Left ventricle myocardium inferior (tissue), 1 donor: ENCODE data around the gene SLC35E2B. TPM values are rescaled to one million over a fixed set of nuclear protein-coding genes. Genes with fewer than 3 reads are reported as not detected.
"Not testable (repeated sequence)": the region's sequence is repeated elsewhere in the genome, so short reads cannot be mapped to it uniquely, and the experiment has no call there.

Experiments
- DNase-seq: peaks from one replicate; pipeline ENCODE4 v3.0.0-alpha.2; 2020
- H3K27ac ChIP-seq: fragments of 200-600 bp; replicated peaks from 2 replicates; pipeline ENCODE4 v1.8.0; 2021
- H3K27me3 ChIP-seq: fragments of 200-600 bp; 2 replicates; pipeline ENCODE4 v1.8.0; 2021; ENCODE audit warnings: low read depth
- H3K36me3 ChIP-seq: fragments of 200-600 bp; 2 replicates; pipeline ENCODE4 v1.8.0; 2021
- H3K4me1 ChIP-seq: fragments of 200-600 bp; 2 replicates; pipeline ENCODE4 v1.8.0; 2021
- H3K4me3 ChIP-seq: fragments of 200-600 bp; 2 replicates; pipeline ENCODE4 v1.8.0; 2021; ENCODE audit warnings: mild to moderate bottlenecking, moderate library complexity
- H3K9me3 ChIP-seq: fragments of 200-600 bp; replicated peaks from 2 replicates; pipeline ENCODE4 v1.8.0; 2021
- CTCF ChIP-seq: fragments of 200-600 bp; IDR thresholded peaks from 2 replicates; pipeline ENCODE4 v1.8.0; 2021; ENCODE audit warnings: antibody characterized with exemption, mild to moderate bottlenecking, borderline replicate concordance
- intact Hi-C: fragments of 100-400 bp; cut with micrococcal nuclease; formaldehyde crosslinking; loops from one replicate; pipeline ENCODE4 v1.11.0; 2022
- long read RNA-seq: library from polyadenylated mRNA; unstranded; transcript quantifications from one replicate; pipeline ENCODE4 v2.0.0, GENCODE V29; 2021
- total RNA-seq: library from RNA; stranded (reverse); fragmentation: NEBNext Ultra II Directional; extraction: Animal tissue kit (Norgen Biotek cat#: 25700); gene quantifications from one replicate; pipeline ENCODE4 v1.2.1, GENCODE V29; 2021
- donor health status: DM: no; HTN: yes; CAD: no; lungs with severe emphysema.

Gene SLC35E2B
- 20.2 TPM for total RNA-seq
- long read RNA-seq, full-length matches to known transcripts = 2 of 8 reads
- long read RNA-seq, partial matches to known transcripts = 5 of 8 reads
- long read RNA-seq, other reads (novel, unspliced or antisense) = 1 of 8 reads

- Histone ChIP-seq H3K27ac (peak within 1 kb of the TSS; percentile 93), H3K4me3 (peak within 1 kb of the TSS; percentile 69)
- H3K36me3 ChIP-seq, H3K4me1 ChIP-seq, H3K27me3 ChIP-seq, H3K9me3 ChIP-seq, intact Hi-C loops: not testable (repeated sequence)
- DNase-seq = peak; percentile 89
Measured at GRCh38 chr1:1692714-1693647, at the start of gene SLC35E2B. Gene SLC35E2B, minus strand, starts transcription at chr1:1692795. Its CDS starts 16,096 bp downstream, at chr1:1676699.

- H3K4me3 ChIP-seq, H3K36me3 ChIP-seq, DNase-seq, H3K9me3 ChIP-seq, H3K27me3 ChIP-seq, intact Hi-C loops, H3K27ac ChIP-seq, H3K4me1 ChIP-seq: not testable (repeated sequence)
Measured at GRCh38 chr1:1741013-1741412, 48.4 kb upstream of the SLC35E2B start.

- intact Hi-C loops, H3K9me3 ChIP-seq, H3K4me1 ChIP-seq, DNase-seq, H3K27ac ChIP-seq, H3K27me3 ChIP-seq, H3K36me3 ChIP-seq, H3K4me3 ChIP-seq: not testable (repeated sequence)
Measured at GRCh38 chr1:1738799-1739337, 46.3 kb upstream of the SLC35E2B start.

GRCh38 chr1:1737675-1738590, 45.3 kb upstream of the SLC35E2B start:
- H3K9me3 ChIP-seq, H3K4me1 ChIP-seq, H3K27ac ChIP-seq, H3K4me3 ChIP-seq, H3K27me3 ChIP-seq, DNase-seq, intact Hi-C loops: not testable (repeated sequence)
- H3K36me3 ChIP-seq = peaks cover 18% of the 10 kb centered on the region

- no peak for TF ChIP-seq CTCF
- Histone ChIP-seq H3K9me3 (no peaks in the 10 kb centered on the region), H3K27me3 (no peaks in the 10 kb centered on the region), H3K4me1 (peaks cover 3% of the 10 kb centered on the region), H3K36me3 (peaks cover 39% of the 10 kb centered on the region), H3K4me3 (no peak overlapping the region), H3K27ac (no peak overlapping the region)
- intact Hi-C loops = no loop called here
- no peak for DNase-seq
Measured at GRCh38 chr1:1732381-1732780, 39.8 kb upstream of the SLC35E2B start.

- H3K4me1 ChIP-seq = peaks cover 3% of the 10 kb centered on the region
- no peaks in the 10 kb centered on the region for H3K27me3 ChIP-seq
- no peak overlapping the region for H3K4me3 ChIP-seq
- no peak for TF ChIP-seq CTCF
- no peak overlapping the region for H3K27ac ChIP-seq
- intact Hi-C loops = no loop called here
- peaks cover 39% of the 10 kb centered on the region for H3K36me3 ChIP-seq
- no peak for DNase-seq
- H3K9me3 ChIP-seq = no peaks in the 10 kb centered on the region
Measured at GRCh38 chr1:1730870-1731269, 38.3 kb upstream of the SLC35E2B start.

GRCh38 chr1:1730230-1730629, 37.6 kb upstream of the SLC35E2B start:
- peaks cover 37% of the 10 kb centered on the region for H3K36me3 ChIP-seq
- H3K9me3 ChIP-seq, intact Hi-C loops, DNase-seq, H3K27ac ChIP-seq, H3K4me3 ChIP-seq, H3K27me3 ChIP-seq, H3K4me1 ChIP-seq: not testable (repeated sequence)

GRCh38 chr1:1729116-1729816, 36.7 kb upstream of the SLC35E2B start:
- H3K4me3 ChIP-seq, DNase-seq, H3K27me3 ChIP-seq, H3K4me1 ChIP-seq, H3K9me3 ChIP-seq, intact Hi-C loops: not testable (repeated sequence)
- H3K27ac ChIP-seq = peak overlapping the region; percentile 58
- peaks cover 34% of the 10 kb centered on the region for H3K36me3 ChIP-seq

GRCh38 chr1:1728308-1729005, 35.9 kb upstream of the SLC35E2B start:
- H3K4me3 ChIP-seq, H3K27me3 ChIP-seq, H3K9me3 ChIP-seq: not testable (repeated sequence)

GRCh38 chr1:1727131-1727651, 34.6 kb upstream of the SLC35E2B start:
- intact Hi-C loops, H3K4me3 ChIP-seq, H3K27me3 ChIP-seq, H3K27ac ChIP-seq, DNase-seq, H3K4me1 ChIP-seq, H3K9me3 ChIP-seq: not testable (repeated sequence)
- H3K36me3 ChIP-seq = peaks cover 17% of the 10 kb centered on the region

More at GRCh38 chr1:1728308-1729005, 35.9 kb upstream of the SLC35E2B start:
- Histone ChIP-seq H3K27ac (peak overlapping the region; percentile 58), H3K36me3 (peaks cover 29% of the 10 kb centered on the region)
- intact Hi-C loops, DNase-seq, H3K4me1 ChIP-seq: not testable (repeated sequence)
